Esophagus squamous epithelium (tissue), 4 donors: ENCODE measurements around the gene AGMO.

Experiments used
- CTCF ChIP-seq, 6 experiments: fragments of 450-650 bp in 4 of 6; fragments of 200-600 bp in 2 of 6; sonication (generic) in 2 of 6; IDR thresholded peaks; one replicate each; pipeline ENCODE4 v1.5.1; 2016 to 2019; ENCODE audit warnings: antibody characterized with exemption in 6 of 6, mild to moderate bottlenecking in 4 of 6, moderate library complexity in 4 of 6
- POLR2A ChIP-seq, 4 donors: fragments of 450-650 bp; IDR thresholded peaks; one replicate each; pipeline ENCODE4 v1.6.1; 2017; ENCODE audit warnings: antibody characterized with exemption in 4 of 4, mild to moderate bottlenecking in 4 of 4, moderate library complexity in 3 of 4

GRCh38 chr7:15174485-15174884 is 387.3 kb downstream of the AGMO start:
- no peak for TF ChIP-seq CTCF (IDR thresholded peaks at IDR 0.05)
- TF ChIP-seq POLR2A (IDR thresholded peaks at IDR 0.05), result no peak
